Fibroblast of the conjunctiva (primary cell): Measurements from ENCODE around the gene CTCFL.
"Not testable (repeated sequence)": the region's sequence is repeated elsewhere in the genome, so short reads cannot be mapped to it uniquely, and the experiment has no call there.

ENCODE experiments used
- DNase-seq: peaks from one replicate; pipeline ENCODE4 v3.0.0-alpha.2; 2010; ENCODE audit warnings: low read depth

CTCFL gene

GRCh38 chr20:57507477-57507876 is 17.5 kb downstream of the CTCFL start:
- no peak for DNase-seq

GRCh38 chr20:57505979-57506378 is 19.0 kb downstream of the CTCFL start:
- DNase-seq, result no peak

GRCh38 chr20:57504411-57504810 is 20.5 kb downstream of the CTCFL start:
- no peak for DNase-seq

DNA sequence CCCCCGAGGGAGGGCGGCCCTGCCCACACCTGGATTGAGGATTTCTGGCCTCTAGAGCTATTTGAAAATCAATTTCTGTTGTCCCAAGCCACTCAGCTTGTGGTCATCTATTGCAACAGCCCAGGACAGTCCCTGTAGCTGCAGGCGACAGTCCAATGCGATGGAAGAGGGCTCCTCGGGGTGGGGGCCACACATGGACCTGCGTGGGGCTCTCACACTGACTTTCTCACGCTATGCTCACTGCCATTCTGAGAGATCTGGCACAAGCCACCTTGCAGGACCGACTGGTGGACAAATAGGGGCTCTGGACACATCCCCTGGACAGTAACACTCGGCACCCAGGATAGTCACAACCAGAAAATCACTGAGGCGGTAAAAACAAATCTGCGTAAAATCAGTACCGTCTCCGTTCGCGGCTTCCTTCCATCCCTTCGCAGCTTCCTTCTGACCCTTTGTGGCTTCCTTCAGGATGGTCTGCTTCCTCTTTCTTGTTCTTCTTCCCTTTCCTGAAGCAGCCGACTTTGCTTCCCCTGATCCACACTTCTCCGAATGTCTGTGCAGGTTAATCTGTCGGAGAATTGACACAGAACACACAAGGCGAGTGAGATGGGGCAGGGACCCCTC is 21.8 kb downstream of the CTCFL start:
- DNase-seq, result no peak

DNA sequence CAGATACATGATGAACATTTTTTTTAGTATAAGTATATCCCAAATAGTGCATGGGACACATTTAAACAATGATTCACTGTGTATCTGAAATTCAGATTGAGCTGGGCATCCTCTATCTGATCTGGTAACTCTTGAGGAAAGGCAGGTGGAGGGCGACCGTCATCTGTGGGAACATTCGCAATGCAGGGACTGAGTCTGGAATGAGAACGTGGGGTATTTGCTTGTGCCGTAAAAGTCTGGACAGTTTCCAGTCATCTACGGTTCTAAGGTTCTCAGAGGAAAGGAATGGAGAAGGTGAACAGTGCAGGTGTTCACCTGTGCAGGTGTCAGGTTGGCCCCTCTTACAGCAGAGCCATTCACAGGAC is 22.6 kb downstream of the CTCFL start:
- DNase-seq, result no peak

DNA sequence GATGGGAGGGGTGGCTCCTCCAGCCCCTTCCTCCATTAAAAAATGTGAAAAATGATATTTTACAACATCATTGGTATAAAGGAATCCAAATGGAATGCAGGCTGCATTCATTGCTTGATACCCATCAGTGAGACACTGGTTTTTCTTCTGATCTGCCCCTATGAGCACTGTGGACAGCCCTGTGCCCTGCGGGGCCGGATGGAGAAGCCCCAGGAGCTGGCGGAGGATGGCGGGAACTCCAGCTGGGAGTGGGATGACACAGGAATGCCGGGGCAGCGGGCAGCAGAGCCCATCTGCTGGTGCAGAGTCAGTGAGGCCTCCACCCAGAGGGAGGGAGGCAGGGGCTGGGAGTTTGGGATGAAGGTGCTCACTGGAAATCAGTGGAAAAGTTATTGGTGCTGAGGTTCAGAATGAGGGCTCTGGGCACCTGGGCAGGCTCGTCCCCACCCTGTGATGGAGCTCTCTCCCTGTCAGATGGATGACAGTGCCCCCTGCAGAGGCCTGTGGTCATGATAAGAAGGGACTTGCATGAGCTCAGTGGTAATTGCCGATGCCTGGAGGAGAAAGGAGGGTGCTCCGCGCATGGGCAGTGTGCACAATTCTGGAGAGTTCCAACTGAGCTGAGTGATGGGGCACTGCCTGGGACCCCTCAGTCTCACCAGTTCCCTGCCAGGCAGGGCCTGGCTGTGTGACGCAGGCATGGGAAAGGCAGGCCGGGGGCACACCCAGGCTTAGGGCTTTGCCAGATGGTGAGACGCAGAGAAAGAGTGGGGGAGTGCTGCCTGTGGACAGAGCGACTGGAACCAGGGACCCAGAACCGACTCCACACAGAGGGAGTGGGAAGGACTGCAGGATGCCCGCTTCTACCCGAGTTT is 23.2 kb downstream of the CTCFL start:
- DNase-seq, result no peak

DNA sequence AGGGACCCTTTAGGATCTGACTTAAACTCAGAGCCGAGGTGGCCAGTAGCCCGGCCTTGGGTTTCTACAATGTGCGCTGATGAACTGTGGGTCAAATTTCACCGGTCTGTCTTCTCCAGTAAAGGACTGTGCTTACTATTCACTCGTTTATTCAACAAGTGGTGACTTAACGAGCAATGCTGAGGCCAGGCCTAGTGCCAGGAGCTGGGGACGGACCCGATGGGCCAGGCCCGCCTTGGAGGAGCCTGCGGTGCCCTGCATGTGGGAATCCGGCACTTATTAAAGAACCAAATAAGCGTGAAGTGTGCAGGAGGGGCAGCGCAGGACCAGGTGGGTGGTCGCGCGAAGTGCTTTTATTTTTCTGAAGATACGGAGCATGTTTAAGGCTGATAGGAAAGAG is 24.0 kb downstream of the CTCFL start:
- no peak for DNase-seq

DNA sequence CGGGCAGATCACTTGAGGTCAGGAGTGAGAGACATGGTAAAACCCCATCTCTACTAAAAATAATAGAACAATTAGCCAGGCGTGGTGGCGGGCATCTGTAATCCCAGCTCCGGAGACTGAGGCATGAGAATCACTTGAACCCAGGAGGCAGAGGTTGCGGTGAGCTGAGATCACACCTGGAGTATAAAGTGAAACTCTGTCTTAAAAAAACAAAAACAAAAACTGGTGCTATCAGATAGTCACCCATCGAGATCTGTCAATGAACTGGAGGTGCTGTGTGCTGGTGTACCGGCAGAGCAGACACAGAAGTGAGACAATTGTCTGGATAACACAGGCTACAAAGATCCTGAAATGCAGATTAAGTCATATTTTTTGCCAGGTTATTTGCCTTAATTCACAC is 24.7 kb downstream of the CTCFL start:
- no peak for DNase-seq

DNA sequence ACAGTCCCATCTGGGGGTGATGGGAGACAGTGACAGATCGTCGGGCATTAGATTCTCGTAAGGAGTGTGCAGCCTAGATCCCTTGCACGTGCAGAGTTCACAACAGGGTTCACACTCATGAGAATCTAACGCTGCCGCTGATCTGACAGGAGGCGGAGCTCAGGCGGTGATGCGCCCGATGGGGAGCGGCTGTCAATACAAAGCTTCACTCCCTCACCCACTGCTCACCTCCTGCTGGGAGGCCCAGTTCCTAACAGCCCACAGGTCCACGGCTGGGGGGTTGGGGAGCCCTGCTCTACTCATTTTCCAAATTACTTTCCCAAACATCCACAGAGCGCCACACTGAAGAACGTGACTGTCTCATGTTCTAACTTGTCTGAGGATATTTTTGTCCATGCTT is 25.3 kb downstream of the CTCFL start:
- DNase-seq, result no peak

- no peak for DNase-seq
These were observed 26.2 kb downstream of the CTCFL start for GRCh38 chr20:57498425-57499400.

DNA sequence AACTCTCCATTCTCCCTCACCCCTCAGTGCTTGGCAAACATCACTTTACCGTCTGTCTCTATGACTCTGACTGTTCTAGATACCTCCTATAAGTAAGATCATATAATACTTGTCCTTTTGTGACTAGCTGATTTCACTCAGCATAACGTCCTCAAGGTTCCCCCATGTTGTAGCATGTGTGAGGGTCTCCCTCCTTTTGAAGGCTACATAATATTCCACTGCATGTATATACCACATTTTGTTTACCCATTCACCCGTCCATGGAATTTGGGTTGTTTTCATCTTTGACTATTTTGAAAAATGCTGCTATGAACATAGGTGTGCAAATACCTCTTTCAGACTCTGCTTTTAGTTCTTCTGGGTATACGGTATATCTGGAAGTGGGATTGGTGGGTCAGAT is 28.3 kb downstream of the CTCFL start:
- DNase-seq, result no peak

DNA sequence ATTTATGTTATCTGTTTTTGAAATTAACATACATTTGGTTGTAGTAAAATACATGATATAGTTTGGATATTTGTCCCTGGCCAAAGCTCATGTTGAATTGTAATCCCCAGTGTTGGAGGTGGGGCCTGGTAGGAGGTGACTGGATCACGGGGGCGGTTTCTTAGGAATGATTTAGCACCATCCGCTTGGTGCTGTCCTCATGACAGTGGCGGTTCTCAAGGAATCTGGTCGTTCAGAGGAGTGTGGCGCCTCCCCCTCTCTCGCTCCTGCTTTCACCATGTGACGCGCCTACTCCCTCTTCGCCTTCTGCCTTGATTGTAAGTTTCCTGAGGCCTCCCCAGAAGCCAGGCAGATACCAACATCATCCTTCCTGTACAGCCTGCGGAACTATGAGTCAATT is 29.0 kb downstream of the CTCFL start:
- no peak for DNase-seq

- DNase-seq, result no peak
These were observed 31.8 kb downstream of the CTCFL start for GRCh38 chr20:57493091-57493615.

DNA sequence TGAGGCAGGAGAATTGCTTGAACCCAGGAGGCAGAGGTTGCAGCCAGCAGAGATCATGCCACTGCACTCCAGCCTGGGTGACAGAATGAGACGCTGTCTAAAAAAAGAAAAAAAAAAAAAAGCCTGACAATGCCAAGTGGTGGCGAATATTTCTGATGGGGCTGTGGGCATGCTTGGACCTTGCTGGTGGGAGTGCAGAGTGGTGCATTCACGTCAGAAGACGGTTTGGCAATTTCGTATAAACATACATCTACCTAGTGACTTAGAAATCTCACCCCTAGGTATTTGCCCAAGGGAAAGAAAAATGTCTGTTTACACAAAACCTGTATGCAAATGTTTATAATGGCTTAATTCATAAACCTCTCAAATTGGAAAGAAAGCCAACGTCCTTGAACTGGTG is 33.6 kb downstream of the CTCFL start:
- no peak for DNase-seq

DNA sequence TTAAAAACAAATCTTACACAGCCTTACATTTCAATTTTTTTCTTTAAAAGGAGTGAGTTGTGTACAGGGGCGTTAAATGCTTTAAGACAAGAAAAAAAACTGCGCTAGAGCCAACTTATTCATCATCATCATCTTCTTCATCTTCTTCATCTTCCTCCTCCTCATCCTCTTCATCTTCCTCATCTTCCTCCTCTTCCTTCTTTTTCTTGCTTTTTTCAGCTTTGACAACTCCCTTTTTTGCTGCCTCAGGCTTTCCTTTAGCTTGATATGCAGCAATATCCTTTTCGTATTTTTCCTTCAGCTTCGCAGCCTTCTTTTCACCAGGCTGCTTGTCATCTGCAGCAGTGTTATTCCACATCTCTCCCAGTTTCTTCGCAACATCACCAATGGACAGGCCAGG is 36.7 kb downstream of the CTCFL start:
- DNase-seq, result not testable (repeated sequence)

DNA sequence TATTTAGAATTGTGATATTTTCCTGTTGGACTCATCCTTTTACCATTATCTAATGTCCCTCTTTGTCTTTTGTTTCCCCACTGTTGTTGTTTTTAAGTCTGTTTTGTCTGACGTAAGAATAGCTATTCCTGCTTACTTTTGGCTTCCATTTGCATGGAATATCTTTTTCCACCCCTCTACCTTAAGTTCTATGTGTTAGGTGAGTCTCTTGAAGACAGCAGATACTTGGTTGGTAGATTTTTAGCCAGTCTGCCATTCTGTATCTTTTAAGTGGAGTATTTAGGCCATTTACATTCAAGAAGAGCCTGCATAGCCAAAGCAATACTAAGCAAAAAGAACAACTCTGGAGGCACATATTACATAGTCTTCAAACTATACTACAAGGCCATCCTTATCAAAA is 39.2 kb downstream of the CTCFL start:
- DNase-seq, result no peak

- no peak for DNase-seq
These were observed 40.2 kb downstream of the CTCFL start for GRCh38 chr20:57484772-57485171.

DNA sequence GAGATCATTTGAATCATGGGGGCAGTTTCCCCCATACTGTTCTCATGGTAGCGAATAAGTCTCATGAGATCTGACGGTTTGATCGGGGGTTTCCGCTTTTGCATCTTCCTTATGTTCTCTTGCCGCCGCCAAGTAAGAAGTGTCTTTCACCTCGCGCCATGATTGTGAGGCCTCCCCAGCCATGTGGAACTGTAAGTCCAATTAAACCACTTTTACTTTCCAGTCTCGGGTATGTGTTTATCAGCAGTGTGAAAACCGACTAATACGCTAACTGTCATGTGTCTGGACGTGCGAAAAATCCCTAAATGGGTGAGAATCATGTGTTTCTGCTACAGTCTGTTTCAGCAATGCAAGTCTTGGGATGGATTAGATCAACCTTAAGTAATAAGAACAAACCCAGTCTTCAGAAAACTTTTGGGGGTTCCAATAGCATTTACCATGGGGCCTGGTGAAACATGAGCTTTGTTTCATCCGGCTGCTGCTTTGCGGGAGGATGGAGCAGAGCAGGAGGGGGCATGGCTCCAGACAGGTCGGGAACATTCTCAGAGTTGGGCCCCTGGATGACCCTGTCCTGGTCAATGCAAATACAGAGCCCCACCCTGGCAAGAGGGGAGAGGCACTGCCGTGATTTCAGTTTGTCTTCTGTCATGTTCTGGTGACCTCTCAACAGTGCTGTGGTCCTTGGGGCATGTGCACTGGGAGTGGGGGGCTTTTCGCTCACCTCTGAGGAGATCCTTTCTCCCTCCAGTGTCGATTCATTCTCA is 41.5 kb downstream of the CTCFL start:
- no peak for DNase-seq

GRCh38 chr20:57482796-57483195 is 42.1 kb downstream of the CTCFL start:
- DNase-seq, result no peak

- DNase-seq, result no peak
These were observed 42.8 kb downstream of the CTCFL start for GRCh38 chr20:57482148-57482547.

- no peak for DNase-seq
These were observed 43.6 kb downstream of the CTCFL start for GRCh38 chr20:57481281-57481711.
